ENCODE results near the gene IGF2R. TPM values are rescaled to one million over a fixed set of nuclear protein-coding genes. Genes with fewer than 3 reads are reported as not detected.
A peak's percentile ranks its signal among the peaks of the same experiment; 100 is the strongest.

IGF2R gene
- total and polyA plus RNA-seq, 2 of the 13 experiments (the other 11 are each of a cell fraction or from before 2014, with no cell fraction given), result 38.3 to 70.0 TPM

DNA sequence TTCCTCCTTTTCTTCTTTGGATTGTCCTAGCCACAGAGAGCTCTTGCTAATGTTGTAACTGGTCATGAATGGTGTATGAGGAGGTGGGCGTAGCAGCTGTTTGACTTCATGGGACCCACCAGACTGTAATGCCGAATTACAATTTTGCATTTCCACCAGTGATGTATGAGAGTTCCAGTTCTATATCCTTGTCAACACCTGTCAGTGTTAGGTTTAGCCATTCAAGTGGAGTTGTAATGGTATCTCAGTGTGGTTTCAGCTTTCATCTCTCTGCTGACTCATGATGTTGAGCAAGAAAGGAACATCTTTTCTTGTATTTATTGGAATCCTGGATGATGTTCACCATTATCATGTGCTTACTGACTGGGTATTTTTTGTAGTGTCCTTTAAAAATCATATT, 5.1 kb downstream of the IGF2R start (continued):
- TF ChIP-seq, protein P1, sequence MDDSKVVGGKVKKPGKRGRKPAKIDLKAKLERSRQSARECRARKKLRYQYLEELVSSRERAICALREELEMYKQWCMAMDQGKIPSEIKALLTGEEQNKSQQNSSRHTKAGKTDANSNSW (CRISPR knock-in tag; IDR thresholded peaks at IDR 0.05; ENCODE audit: borderline replicate concordance), result no peak
- peak; percentile 77 for TF ChIP-seq MAFF (IDR thresholded peaks at IDR 0.05; ENCODE audit: low read depth, low read length)
- TF ChIP-seq, protein P2, sequence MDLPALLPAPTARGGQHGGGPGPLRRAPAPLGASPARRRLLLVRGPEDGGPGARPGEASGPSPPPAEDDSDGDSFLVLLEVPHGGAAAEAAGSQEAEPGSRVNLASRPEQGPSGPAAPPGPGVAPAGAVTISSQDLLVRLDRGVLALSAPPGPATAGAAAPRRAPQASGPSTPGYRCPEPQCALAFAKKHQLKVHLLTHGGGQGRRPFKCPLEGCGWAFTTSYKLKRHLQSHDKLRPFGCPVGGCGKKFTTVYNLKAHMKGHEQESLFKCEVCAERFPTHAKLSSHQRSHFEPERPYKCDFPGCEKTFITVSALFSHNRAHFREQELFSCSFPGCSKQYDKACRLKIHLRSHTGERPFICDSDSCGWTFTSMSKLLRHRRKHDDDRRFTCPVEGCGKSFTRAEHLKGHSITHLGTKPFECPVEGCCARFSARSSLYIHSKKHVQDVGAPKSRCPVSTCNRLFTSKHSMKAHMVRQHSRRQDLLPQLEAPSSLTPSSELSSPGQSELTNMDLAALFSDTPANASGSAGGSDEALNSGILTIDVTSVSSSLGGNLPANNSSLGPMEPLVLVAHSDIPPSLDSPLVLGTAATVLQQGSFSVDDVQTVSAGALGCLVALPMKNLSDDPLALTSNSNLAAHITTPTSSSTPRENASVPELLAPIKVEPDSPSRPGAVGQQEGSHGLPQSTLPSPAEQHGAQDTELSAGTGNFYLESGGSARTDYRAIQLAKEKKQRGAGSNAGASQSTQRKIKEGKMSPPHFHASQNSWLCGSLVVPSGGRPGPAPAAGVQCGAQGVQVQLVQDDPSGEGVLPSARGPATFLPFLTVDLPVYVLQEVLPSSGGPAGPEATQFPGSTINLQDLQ (CRISPR knock-in tag; IDR thresholded peaks at IDR 0.05), result no peak
- no peak for TF ChIP-seq ZNF460 (CRISPR knock-in tag; IDR thresholded peaks at IDR 0.05; ENCODE audit: borderline replicate concordance)
- no peak for TF ChIP-seq ZNF775 (CRISPR knock-in tag; IDR thresholded peaks at IDR 0.05; ENCODE audit: borderline replicate concordance)
- no peak for TF ChIP-seq POLR2A (IDR thresholded peaks at IDR 0.05; ENCODE audit: insufficient read depth in 1 of 2, low read depth in 2 of 2, low read length in 2 of 2)
- no peak for TF ChIP-seq HNRNPK (IDR thresholded peaks at IDR 0.05; ENCODE audit: low read depth, low read length, poor library complexity, severe bottlenecking)
- no peak for TF ChIP-seq ZNF652 (CRISPR knock-in tag; IDR thresholded peaks at IDR 0.05; ENCODE audit: borderline replicate concordance, low read depth)
- TF ChIP-seq SALL2 (CRISPR knock-in tag; IDR thresholded peaks at IDR 0.05), result no peak
- TF ChIP-seq HNRNPH1 (optimal IDR thresholded peaks at IDR 0.05; ENCODE audit: low read depth, low read length), result no peak
- TF ChIP-seq HOXD1 (CRISPR knock-in tag; IDR thresholded peaks at IDR 0.05), result no peak
- no peak for TF ChIP-seq CBX2 (IDR thresholded peaks at IDR 0.05; ENCODE audit: low read depth, low read length)
- TF ChIP-seq CBX2 (CRISPR knock-in tag; IDR thresholded peaks at IDR 0.05; ENCODE audit: low read depth), result no peak
- TF ChIP-seq ZNF792 (CRISPR knock-in tag; IDR thresholded peaks at IDR 0.05), result no peak
- TF ChIP-seq SKI (IDR thresholded peaks at IDR 0.05; ENCODE audit: partially characterized antibody), result no peak
- no peak for TF ChIP-seq CENPT (CRISPR knock-in tag; IDR thresholded peaks at IDR 0.05; ENCODE audit: low read depth)
- TF ChIP-seq, protein P3, sequence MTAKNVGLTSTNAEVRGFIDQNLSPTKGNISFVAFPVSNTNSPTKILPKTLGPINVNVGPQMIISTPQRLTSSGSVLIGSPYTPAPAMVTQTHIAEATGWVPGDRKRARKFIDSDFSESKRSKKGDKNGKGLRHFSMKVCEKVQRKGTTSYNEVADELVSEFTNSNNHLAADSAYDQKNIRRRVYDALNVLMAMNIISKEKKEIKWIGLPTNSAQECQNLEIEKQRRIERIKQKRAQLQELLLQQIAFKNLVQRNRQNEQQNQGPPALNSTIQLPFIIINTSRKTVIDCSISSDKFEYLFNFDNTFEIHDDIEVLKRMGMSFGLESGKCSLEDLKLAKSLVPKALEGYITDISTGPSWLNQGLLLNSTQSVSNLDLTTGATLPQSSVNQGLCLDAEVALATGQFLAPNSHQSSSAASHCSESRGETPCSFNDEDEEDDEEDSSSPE (CRISPR knock-in tag; IDR thresholded peaks at IDR 0.05), result no peak
- TF ChIP-seq ZNF234 (CRISPR knock-in tag; conservative IDR thresholded peaks at IDR 0.05), result no peak
- TF ChIP-seq BRCA1 (CRISPR knock-in tag; IDR thresholded peaks at IDR 0.05), result no peak
- no peak for TF ChIP-seq ZNF891 (CRISPR knock-in tag; IDR thresholded peaks at IDR 0.05)
- TF ChIP-seq ZNF30 (CRISPR knock-in tag; IDR thresholded peaks at IDR 0.05), result no peak
- no peak for TF ChIP-seq ZNF761 (CRISPR knock-in tag; conservative IDR thresholded peaks at IDR 0.05)
- TF ChIP-seq, protein P4, sequence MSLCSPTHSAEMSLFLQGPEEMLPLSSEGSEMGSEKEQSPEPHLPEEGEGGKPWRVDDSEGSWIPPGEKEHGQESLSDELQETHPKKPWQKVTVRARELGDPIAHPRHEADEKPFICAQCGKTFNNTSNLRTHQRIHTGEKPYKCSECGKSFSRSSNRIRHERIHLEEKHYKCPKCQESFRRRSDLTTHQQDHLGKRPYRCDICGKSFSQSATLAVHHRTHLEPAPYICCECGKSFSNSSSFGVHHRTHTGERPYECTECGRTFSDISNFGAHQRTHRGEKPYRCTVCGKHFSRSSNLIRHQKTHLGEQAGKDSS (CRISPR knock-in tag; IDR thresholded peaks at IDR 0.05; ENCODE audit: borderline replicate concordance, low read depth), result no peak
- TF ChIP-seq, protein P5, sequence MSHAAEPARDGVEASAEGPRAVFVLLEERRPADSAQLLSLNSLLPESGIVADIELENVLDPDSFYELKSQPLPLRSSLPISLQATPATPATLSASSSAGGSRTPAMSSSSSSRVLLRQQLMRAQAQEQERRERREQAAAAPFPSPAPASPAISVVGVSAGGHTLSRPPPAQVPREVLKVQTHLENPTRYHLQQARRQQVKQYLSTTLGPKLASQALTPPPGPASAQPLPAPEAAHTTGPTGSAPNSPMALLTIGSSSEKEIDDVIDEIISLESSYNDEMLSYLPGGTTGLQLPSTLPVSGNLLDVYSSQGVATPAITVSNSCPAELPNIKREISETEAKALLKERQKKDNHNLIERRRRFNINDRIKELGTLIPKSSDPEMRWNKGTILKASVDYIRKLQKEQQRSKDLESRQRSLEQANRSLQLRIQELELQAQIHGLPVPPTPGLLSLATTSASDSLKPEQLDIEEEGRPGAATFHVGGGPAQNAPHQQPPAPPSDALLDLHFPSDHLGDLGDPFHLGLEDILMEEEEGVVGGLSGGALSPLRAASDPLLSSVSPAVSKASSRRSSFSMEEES (CRISPR knock-in tag; IDR thresholded peaks at IDR 0.05), result no peak
- TF ChIP-seq PHF8 (CRISPR knock-in tag; IDR thresholded peaks at IDR 0.05), result no peak
- no peak for TF ChIP-seq DNMT3B (CRISPR knock-in tag; conservative IDR thresholded peaks at IDR 0.05)
- no peak for TF ChIP-seq MEIS1 (CRISPR knock-in tag; IDR thresholded peaks at IDR 0.05; ENCODE audit: borderline replicate concordance)
- peak; percentile 90 for TF ChIP-seq ZNF644 (CRISPR knock-in tag; IDR thresholded peaks at IDR 0.05; ENCODE audit: low read depth)

All from HepG2 (cell line).